H9 (cell line): ENCODE data around the gene PDE4B. TPM values are rescaled to one million over a fixed set of nuclear protein-coding genes. Genes with fewer than 3 reads are reported as not detected.
A peak's percentile ranks its signal among the peaks of the same experiment; 100 is the strongest.

Source experiments
- DNase-seq: peaks from one replicate; pipeline ENCODE4 v3.0.0-alpha.2; 2017
- H2AFZ ChIP-seq: one replicate; pipeline ENCODE4 v1.6.1; 2013; ENCODE audit warnings: mild to moderate bottlenecking, low read length, control low read depth, moderate library complexity
- H2AK5ac ChIP-seq: 2 replicates; pipeline ENCODE4 v1.6.1; 2013; ENCODE audit warnings: low read length, control low read depth, mixed read lengths; ENCODE audit not compliant: insufficient read length
- H2BK120ac ChIP-seq: one replicate; pipeline ENCODE4 v1.6.1; 2013; ENCODE audit warnings: low read depth, mild to moderate bottlenecking, low read length, control low read depth, inconsistent platforms; ENCODE audit not compliant: poor library complexity, severe bottlenecking
- H2BK12ac ChIP-seq: 2 replicates; pipeline ENCODE4 v1.6.1; 2013; ENCODE audit warnings: low read length, control low read depth, mixed read lengths, low read depth; ENCODE audit not compliant: insufficient read length
- H2BK15ac ChIP-seq: 2 replicates; pipeline ENCODE4 v1.6.1; 2013; ENCODE audit warnings: low read depth, low read length, control low read depth
- H2BK20ac ChIP-seq: one replicate; pipeline ENCODE4 v1.6.1; 2013; ENCODE audit warnings: low read depth, mild to moderate bottlenecking, low read length, control low read depth, inconsistent platforms; ENCODE audit not compliant: poor library complexity, severe bottlenecking
- H2BK5ac ChIP-seq: 2 replicates; pipeline ENCODE4 v1.6.1; 2013; ENCODE audit warnings: low read length, control low read depth, mixed read lengths; ENCODE audit not compliant: insufficient read length
- H3K14ac ChIP-seq: 2 replicates; pipeline ENCODE4 v1.6.1; 2013; ENCODE audit warnings: low read length, control low read depth; ENCODE audit not compliant: insufficient read depth
- H3K18ac ChIP-seq: 2 replicates; pipeline ENCODE4 v1.6.1; 2013; ENCODE audit warnings: low read depth, mild to moderate bottlenecking, mixed read lengths, low read length, control low read depth; ENCODE audit not compliant: insufficient read length
- H3K23ac ChIP-seq: 2 replicates; pipeline ENCODE4 v1.6.1; 2013; ENCODE audit warnings: low read length, control low read depth, mixed read lengths, low read depth; ENCODE audit not compliant: insufficient read length
- H3K23me2 ChIP-seq: 2 replicates; pipeline ENCODE4 v1.6.1; 2013; ENCODE audit warnings: low read depth, mild to moderate bottlenecking, mixed read lengths, low read length, control low read depth; ENCODE audit not compliant: insufficient read length, poor library complexity, severe bottlenecking
- H3K27ac ChIP-seq: 2 replicates; pipeline ENCODE4 v1.5.1; 2013; ENCODE audit warnings: low read length, control low read depth, mixed read lengths, low read depth; ENCODE audit not compliant: insufficient read length
- H3K27me3 ChIP-seq: 2 replicates; pipeline ENCODE4 v1.6.1; 2013; ENCODE audit warnings: low read length, control low read depth, inconsistent platforms; ENCODE audit not compliant: insufficient read depth
- H3K4ac ChIP-seq: 2 replicates; pipeline ENCODE4 v1.6.1; 2013; ENCODE audit warnings: low read depth, mild to moderate bottlenecking, control low read depth, inconsistent platforms, low read length, moderate library complexity
- H3K4me1 ChIP-seq: 2 replicates; pipeline ENCODE4 v1.6.1; 2013; ENCODE audit warnings: low read length, control low read depth, inconsistent platforms; ENCODE audit not compliant: insufficient read depth
- H3K4me2 ChIP-seq: 2 replicates; pipeline ENCODE4 v1.6.1; 2013; ENCODE audit warnings: low read length, control low read depth, mixed read lengths; ENCODE audit not compliant: insufficient read length, insufficient read depth
- H3K56ac ChIP-seq: 2 replicates; pipeline ENCODE4 v1.6.1; 2013; ENCODE audit warnings: low read depth, mild to moderate bottlenecking, mixed read lengths, low read length, control low read depth; ENCODE audit not compliant: insufficient read length
- H3K79me1 ChIP-seq: 2 replicates; pipeline ENCODE4 v1.6.1; 2013; ENCODE audit warnings: low read depth, mild to moderate bottlenecking, moderate library complexity, low read length, control low read depth, inconsistent platforms; ENCODE audit not compliant: insufficient read depth, poor library complexity, severe bottlenecking
- H3K79me2 ChIP-seq: 2 replicates; pipeline ENCODE4 v1.6.1; 2013; ENCODE audit warnings: low read length, control low read depth, inconsistent platforms; ENCODE audit not compliant: insufficient read depth
- H3K9ac ChIP-seq: 2 replicates; pipeline ENCODE4 v1.6.1; 2013; ENCODE audit warnings: low read length, control low read depth, mixed read lengths; ENCODE audit not compliant: insufficient read length; ENCODE audit errors: extremely low read depth
- H3K9me3 ChIP-seq: one replicate; pipeline ENCODE4 v1.6.1; 2013; ENCODE audit warnings: low read depth, low read length, inconsistent platforms; ENCODE audit not compliant: control insufficient read depth
- H3T11ph ChIP-seq: one replicate; pipeline ENCODE4 v1.6.1; 2013; ENCODE audit warnings: mild to moderate bottlenecking, low read length, control low read depth, inconsistent platforms
- H4K20me1 ChIP-seq: one replicate; pipeline ENCODE4 v1.6.1; 2013; ENCODE audit not compliant: control insufficient read depth, insufficient read length, insufficient read depth
- H4K5ac ChIP-seq: 2 replicates; pipeline ENCODE4 v1.6.1; 2013; ENCODE audit warnings: low read depth, mild to moderate bottlenecking, mixed read lengths, low read length, control low read depth; ENCODE audit not compliant: insufficient read length
- H4K8ac ChIP-seq: replicated peaks from 2 replicates; pipeline ENCODE4 v1.6.1; 2013; ENCODE audit warnings: low read length, control low read depth, mixed read lengths, low read depth; ENCODE audit not compliant: insufficient read length
- H4K91ac ChIP-seq: 2 replicates; pipeline ENCODE4 v1.6.1; 2013; ENCODE audit warnings: low read depth, mild to moderate bottlenecking, moderate library complexity, mixed read lengths, low read length, control low read depth; ENCODE audit not compliant: insufficient read length
- H3K27ac Mint-ChIP-seq, 3 experiments: 2 replicates in 2 of 3; 3 replicates in 1 of 3; pipeline ENCODE4 v1.8.0; 2020 to 2021; ENCODE audit warnings: mixed read lengths in 3 of 3, mild to moderate bottlenecking in 1 of 3, moderate library complexity in 1 of 3
- H3K27me3 Mint-ChIP-seq: 2 replicates; pipeline ENCODE4 v1.8.0; 2021; ENCODE audit warnings: low read depth, mild to moderate bottlenecking, moderate library complexity, mixed read lengths
- H3K36me3 Mint-ChIP-seq, 3 experiments: 2 replicates in 2 of 3; 3 replicates in 1 of 3; pipeline ENCODE4 v1.8.0; 2020 to 2021; ENCODE audit warnings: low read depth in 3 of 3, mixed read lengths in 3 of 3; ENCODE audit not compliant: insufficient read depth in 1 of 3
- H3K4me1 Mint-ChIP-seq, 2 experiments: 2 replicates each; pipeline ENCODE4 v1.8.0; 2020; ENCODE audit warnings: mixed read lengths in 2 of 2
- H3K4me3 Mint-ChIP-seq, 2 experiments: 2 replicates in 1 of 2; 3 replicates in 1 of 2; pipeline ENCODE4 v1.8.0; 2020 to 2021; ENCODE audit warnings: mild to moderate bottlenecking in 2 of 2, mixed read lengths in 2 of 2, moderate library complexity in 1 of 2
- H3K9me3 Mint-ChIP-seq, 2 experiments: 2 replicates in 1 of 2; 3 replicates in 1 of 2; pipeline ENCODE4 v1.8.0; 2020; ENCODE audit warnings: mild to moderate bottlenecking in 2 of 2, mixed read lengths in 2 of 2, moderate library complexity in 1 of 2
- CTCF ChIP-seq: fragments of 200-600 bp; sonication (generic); conservative IDR thresholded peaks from 3 replicates; pipeline ENCODE4 v1.8.0; 2021; ENCODE audit warnings: antibody characterized with exemption, mild to moderate bottlenecking
- WGBS: extraction: QIAGEN DNeasy Blood & Tissue Kit; methylation state at CpG from one replicate; pipeline ENCODE4 v1.1.7; 2013; ENCODE audit warnings: missing lambda C conversion rate, low lambda C conversion rate, mixed read lengths; ENCODE audit not compliant: insufficient read length; ENCODE audit errors: extremely low coverage; 5-methylcytosine and 5-hydroxymethylcytosine counted together
- total RNA-seq: library from RNA; stranded (reverse); gene quantifications from 2 replicates; pipeline ENCODE4 v1.2.1, GENCODE V29; 2021

The PDE4B gene
- total RNA-seq, 1 experiment from 2014 or later, result 19.8 TPM

- no peaks in the 10 kb centered on the region for H3K27me3 ChIP-seq
- H3K4me1 ChIP-seq, result peaks cover 18% of the 10 kb centered on the region; the same call in 1 of the 2 replicates
- no peak overlapping the region for H4K5ac ChIP-seq
- H3K18ac ChIP-seq, result no peak overlapping the region
- no peak overlapping the region for H2BK15ac ChIP-seq
- no peak overlapping the region for H2BK12ac ChIP-seq
- no peak overlapping the region for H2BK20ac ChIP-seq
- no peak overlapping the region for H3K14ac ChIP-seq
- H3K36me3 Mint-ChIP-seq, result no peaks in the 10 kb centered on the region
- no peak overlapping the region for H4K8ac ChIP-seq
- no peak for DNase-seq
- no peak overlapping the region for H2AFZ ChIP-seq
- no peak overlapping the region for H2AK5ac ChIP-seq
- H3K79me2 ChIP-seq, result no peaks in the 10 kb centered on the region; the same call in 1 of the 2 replicates
- peaks cover 4% of the 10 kb centered on the region for H3K23me2 ChIP-seq
- peak overlapping the region in 1 of 2 experiments; percentile 19; a peak in 1 of 5 replicates for H3K4me3 Mint-ChIP-seq
- H4K20me1 ChIP-seq, result no peaks in the 10 kb centered on the region
- H3K9me3 ChIP-seq, result no peaks in the 10 kb centered on the region
- H3K23ac ChIP-seq, result no peak overlapping the region
- no peak overlapping the region for H3K56ac ChIP-seq
- H3K27me3 Mint-ChIP-seq, result no peaks in the 10 kb centered on the region
- no peak overlapping the region for H2BK120ac ChIP-seq
- H3K9me3 Mint-ChIP-seq, result no peaks in the 10 kb centered on the region
- no peak for TF ChIP-seq CTCF
- no peak overlapping the region for H3K4ac ChIP-seq
- H3K4me1 Mint-ChIP-seq, result peaks cover 59 to 91% of the 10 kb centered on the region in 2 experiments
- peak overlapping the region; percentile 85 for H3K27ac ChIP-seq
- peak overlapping the region; percentile 2 for H3K4me2 ChIP-seq
- no peak overlapping the region for H2BK5ac ChIP-seq
- H3K9ac ChIP-seq, result no peak overlapping the region
- H4K91ac ChIP-seq, result no peak overlapping the region
- H3K79me1 ChIP-seq, result no peaks in the 10 kb centered on the region
- no CpG with 5 or more reads among the region's 6 CpGs for WGBS
- peak overlapping the region; percentile 74 to 85 (median 81) for H3K27ac Mint-ChIP-seq
- no peak overlapping the region for H3T11ph ChIP-seq
These were observed 557.4 kb downstream of the PDE4B start for GRCh38 chr1:66350001-66350547.
